COLO668 (cell line): Measurements from ENCODE around the gene PCDHB10.
"Not testable (repeated sequence)": the region's sequence is repeated elsewhere in the genome, so short reads cannot be mapped to it uniquely, and the experiment has no call there.

ENCODE experiments used
- DNase-seq: peaks from one replicate; lab custom pipeline; 2025; ENCODE audit not compliant: unreplicated experiment; lab: John Stamatoyannopoulos, UW

The PCDHB10 gene

GRCh38 chr5:141192110-141192725 lies at the start of gene PCDHB10:
PCDHB10 (plus strand) TSS chr5:141192353; CDS start chr5:141192553, 200 bp downstream.
- peak; percentile 43 for DNase-seq

GRCh38 chr5:141149812-141150211 lies 42.3 kb upstream of the PCDHB10 start, which contains the start of gene PCDHB6:
PCDHB6 (plus strand) TSS chr5:141150057; CDS start chr5:141150258, 201 bp downstream.
- DNase-seq, result no peak

GRCh38 chr5:141150224-141150992 lies 41.7 kb upstream of the PCDHB10 start:
- DNase-seq, result no peak

GRCh38 chr5:141150993-141151325 lies 41.2 kb upstream of the PCDHB10 start:
- DNase-seq, result no peak

GRCh38 chr5:141151632-141152031 lies 40.5 kb upstream of the PCDHB10 start:
- DNase-seq, result not testable (repeated sequence)

GRCh38 chr5:141152096-141152495 lies 40.1 kb upstream of the PCDHB10 start:
- DNase-seq, result not testable (repeated sequence)

GRCh38 chr5:141155540-141156374 lies 36.4 kb upstream of the PCDHB10 start:
- peak; percentile 7 for DNase-seq

- DNase-seq, result not testable (repeated sequence)
These were observed 34.8 kb upstream of the PCDHB10 start for GRCh38 chr5:141157356-141157755.

- not testable (repeated sequence) for DNase-seq
These were observed 34.3 kb upstream of the PCDHB10 start for GRCh38 chr5:141157901-141158300.

- peak; percentile 18 for DNase-seq
These were observed 19.6 kb upstream of the PCDHB10 start, which contains the start of gene PCDHB7 for GRCh38 chr5:141172381-141173204. PCDHB7 (plus strand) TSS chr5:141172644; CDS start chr5:141172836, 192 bp downstream.

- not testable (repeated sequence) for DNase-seq
These were observed 17.7 kb upstream of the PCDHB10 start for GRCh38 chr5:141174291-141175104.

- no peak for DNase-seq
These were observed 16.2 kb upstream of the PCDHB10 start for GRCh38 chr5:141175933-141176332.

- DNase-seq, result not testable (repeated sequence)
These were observed 14.5 kb upstream of the PCDHB10 start, which contains the start of gene PCDHB8 for GRCh38 chr5:141177577-141178191. PCDHB8 (plus strand) TSS chr5:141177790; CDS start chr5:141178035, 245 bp downstream.

GRCh38 chr5:141179371-141179770 lies 12.8 kb upstream of the PCDHB10 start:
- not testable (repeated sequence) for DNase-seq

GRCh38 chr5:141179876-141180275 lies 12.3 kb upstream of the PCDHB10 start:
- not testable (repeated sequence) for DNase-seq

GRCh38 chr5:141180313-141180712 lies 11.8 kb upstream of the PCDHB10 start:
- no peak for DNase-seq

GRCh38 chr5:141182248-141182647 lies 9.9 kb upstream of the PCDHB10 start, which contains the start of gene PCDHB16:
PCDHB16 (plus strand) TSS chr5:141182387; CDS start chr5:141182560, 173 bp downstream.
- DNase-seq, result no peak

- not testable (repeated sequence) for DNase-seq
These were observed 7.9 kb upstream of the PCDHB10 start for GRCh38 chr5:141184117-141184855.
